H1 (cell line): ENCODE measurements around the gene DENND10.

ENCODE experiments used
- CTCF ChIP-seq, 3 experiments: IDR thresholded peaks; 1 replicate in 2 of 3; 2 replicates in 1 of 3; pipeline versions ENCODE4 v1.5.1 to v1.6.1; 2011; ENCODE audit warnings: low read length in 3 of 3, mild to moderate bottlenecking in 3 of 3, inconsistent platforms in 2 of 3, low read depth in 1 of 3, moderate library complexity in 1 of 3; ENCODE audit not compliant: insufficient read depth in 1 of 3; ENCODE audit errors: control extremely low read depth in 1 of 3
- EP300 ChIP-seq, 2 experiments: IDR thresholded peaks; 1 replicate in 1 of 2; 2 replicates in 1 of 2; pipeline ENCODE4 v1.6.1; 2011 to 2012; ENCODE audit warnings: low read depth in 2 of 2, low read length in 2 of 2, mild to moderate bottlenecking in 2 of 2, borderline replicate concordance in 1 of 2, inconsistent platforms in 1 of 2, moderate library complexity in 1 of 2
- EZH2 ChIP-seq: fragments of 200-600 bp; sonication (generic); IDR thresholded peaks from 2 replicates; pipeline ENCODE4 v1.7.1; 2012; ENCODE audit warnings: low read depth, mild to moderate bottlenecking, moderate library complexity, low read length, inconsistent platforms; ENCODE audit not compliant: severe bottlenecking
- KDM5A ChIP-seq: fragments of 200-600 bp; IDR thresholded peaks from 2 replicates; pipeline ENCODE4 v1.7.1; 2012; ENCODE audit warnings: mild to moderate bottlenecking, low read length, inconsistent platforms, mixed read lengths
- POLR2AphosphoS5 ChIP-seq: IDR thresholded peaks from 2 replicates; pipeline ENCODE4 v1.6.1; 2011; ENCODE audit warnings: low read depth, low read length
- RBBP5 ChIP-seq: IDR thresholded peaks from 2 replicates; pipeline ENCODE4 v1.7.1; 2012; ENCODE audit warnings: low read depth, mild to moderate bottlenecking, inconsistent platforms, low read length, moderate library complexity, borderline replicate concordance
- RFX5 ChIP-seq: IDR thresholded peaks from 2 replicates; pipeline ENCODE4 v1.6.1; 2011; ENCODE audit warnings: low read depth, low read length, improper control_type of control experiment, borderline replicate concordance
- TF ChIP-seq, protein P1 (sequence below): IDR thresholded peaks from 2 replicates; pipeline ENCODE4 v1.6.1; 2011; ENCODE audit warnings: low read length, improper control_type of control experiment

DNA sequence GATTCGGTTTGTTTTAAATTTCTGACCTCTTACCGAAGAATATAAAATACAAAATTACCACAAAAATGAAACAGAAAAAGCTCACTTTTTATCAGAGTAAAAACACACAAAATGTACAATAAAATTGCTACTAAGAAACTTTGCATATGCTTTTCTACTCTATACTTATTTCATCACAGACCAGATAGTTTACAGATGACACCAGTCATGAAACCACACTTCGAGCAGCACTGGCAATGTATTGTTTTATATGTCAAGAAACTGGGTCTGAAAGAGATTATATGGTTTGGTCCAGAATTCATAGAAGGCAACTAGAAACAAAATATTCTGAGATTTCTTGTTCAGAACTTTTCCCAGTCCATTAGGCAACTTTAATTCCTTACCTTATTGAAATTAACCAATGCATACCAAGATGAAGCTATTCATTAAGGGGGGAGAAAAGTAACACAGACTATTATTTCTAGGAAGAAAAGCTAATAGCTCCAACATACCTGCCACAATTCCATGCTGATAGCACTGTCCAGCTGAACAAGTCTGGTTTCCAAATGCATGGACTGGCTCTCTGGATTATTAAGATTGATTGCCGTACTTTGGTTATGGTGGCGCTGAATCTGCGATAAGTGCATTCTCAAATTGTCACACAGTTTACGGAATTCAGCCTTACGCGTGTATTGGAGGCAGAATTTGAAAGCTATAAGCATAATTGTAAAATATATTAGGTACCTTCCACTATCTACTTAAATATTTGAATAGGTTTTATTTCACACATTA lies 33.3 kb upstream of the DENND10 start:
- TF ChIP-seq EP300 (IDR thresholded peaks at IDR 0.05; ENCODE audit: borderline replicate concordance in 1 of 2, low read depth in 2 of 2, low read length in 2 of 2) (no peak), EZH2 (no peak), RBBP5 (no peak), KDM5A (no peak), RFX5 (no peak), POLR2AphosphoS5 (no peak), CTCF (IDR thresholded peaks at IDR 0.05; ENCODE audit: control extremely low read depth in 1 of 3, insufficient read depth in 1 of 3, low read depth in 1 of 3, low read length in 3 of 3) (no peak)
- TF ChIP-seq, protein P1, sequence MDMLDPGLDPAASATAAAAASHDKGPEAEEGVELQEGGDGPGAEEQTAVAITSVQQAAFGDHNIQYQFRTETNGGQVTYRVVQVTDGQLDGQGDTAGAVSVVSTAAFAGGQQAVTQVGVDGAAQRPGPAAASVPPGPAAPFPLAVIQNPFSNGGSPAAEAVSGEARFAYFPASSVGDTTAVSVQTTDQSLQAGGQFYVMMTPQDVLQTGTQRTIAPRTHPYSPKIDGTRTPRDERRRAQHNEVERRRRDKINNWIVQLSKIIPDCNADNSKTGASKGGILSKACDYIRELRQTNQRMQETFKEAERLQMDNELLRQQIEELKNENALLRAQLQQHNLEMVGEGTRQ = no peak
